ENCODE measurements around the gene CECR2. TPM values are rescaled to one million over a fixed set of nuclear protein-coding genes. Genes with fewer than 3 reads are reported as not detected.

Gene CECR2
- total and polyA plus RNA-seq, 4 experiments from 2014 or later, result not detected

- peak overlapping the region in 5 of 8 donors; percentile 1 to 49 (median 37) for H3K4me3 Mint-ChIP-seq
- peaks cover 0 to 4% (median under 1%) of the 10 kb centered on the region in 8 donors for H3K9me3 Mint-ChIP-seq
- intact Hi-C loops (cut with micrococcal nuclease), result no loop called here
- Histone ChIP-seq H3K27me3 (ENCODE audit: insufficient read depth, low read length) (peaks cover 36% of the 10 kb centered on the region), H3K4me3 (ENCODE audit: low read length in 2 of 2) (no peak overlapping the region), H3K9me3 (ENCODE audit: control insufficient read depth in 1 of 2, low read length in 2 of 2) (no peaks in the 10 kb centered on the region), H3K4me1 (ENCODE audit: insufficient read depth, low read length) (peaks cover 20% of the 10 kb centered on the region), H3K27ac (ENCODE audit: low read depth, low read length) (no peak overlapping the region), H3K36me3 (ENCODE audit: insufficient read depth, low read length) (no peaks in the 10 kb centered on the region)
- DNase-seq, result no peak
- no peaks in the 10 kb centered on the region for H3K36me3 Mint-ChIP-seq
- ChIA-PET CTCF (ENCODE audit: partially characterized antibody) (no interaction called here), POLR2A (ENCODE audit: partially characterized antibody) (no interaction called here)
- peaks cover 20 to 31% (median 25%) of the 10 kb centered on the region in 4 donors for H3K4me1 Mint-ChIP-seq
- H3K27ac Mint-ChIP-seq, result no peak overlapping the region
- peaks cover 32 to 42% of the 10 kb centered on the region in 2 donors for H3K27me3 Mint-ChIP-seq
Measured at GRCh38 chr22:17371448-17371847, 2.2 kb downstream of the CECR2 start.

DNA sequence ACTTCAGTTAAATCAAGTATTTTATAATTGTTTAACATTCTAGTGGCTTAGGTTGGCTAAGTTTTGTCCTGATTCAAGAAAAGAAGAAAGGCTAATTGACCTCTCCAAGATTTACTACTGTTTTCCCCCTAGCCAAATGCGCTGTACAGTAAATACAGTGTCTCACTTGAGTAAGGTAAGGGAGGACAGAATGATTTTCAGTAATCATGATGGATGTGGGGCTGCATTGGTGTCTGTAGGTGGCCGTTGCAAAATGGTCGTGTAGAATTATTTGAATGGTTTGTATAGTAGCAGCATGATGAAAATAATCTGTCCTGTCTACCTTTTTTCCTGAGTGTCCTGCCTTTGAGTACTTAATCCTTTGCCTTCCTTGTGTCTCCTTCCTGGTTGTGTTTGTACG, 4.6 kb downstream of the CECR2 start:
- CTCF ChIA-PET (ENCODE audit: partially characterized antibody), result interaction anchor here (1.0 kb wide), 1 partner anchor 17 kb away, joined by 3 read pairs; no protein-coding TSS in a partner anchor
- H3K4me1 ChIP-seq (ENCODE audit: insufficient read depth, low read length), result peaks cover 13% of the 10 kb centered on the region
- Mint-ChIP-seq H3K36me3 (no peaks in the 10 kb centered on the region), H3K4me3 (no peak overlapping the region), H3K4me1 (peaks cover 6 to 11% (median 8%) of the 10 kb centered on the region in 4 donors), H3K27me3 (peaks cover 20 to 25% of the 10 kb centered on the region in 2 donors), H3K9me3 (peaks cover 0 to 4% (median under 1%) of the 10 kb centered on the region in 8 donors), H3K27ac (no peak overlapping the region)
- no peak overlapping the region for H3K4me3 ChIP-seq (ENCODE audit: low read length in 2 of 2)
- POLR2A ChIA-PET (ENCODE audit: partially characterized antibody), result no interaction called here
- H3K9me3 ChIP-seq (ENCODE audit: control insufficient read depth in 1 of 2, low read length in 2 of 2), result no peaks in the 10 kb centered on the region
- H3K36me3 ChIP-seq (ENCODE audit: insufficient read depth, low read length), result no peaks in the 10 kb centered on the region
- peaks cover 23% of the 10 kb centered on the region for H3K27me3 ChIP-seq (ENCODE audit: insufficient read depth, low read length)
- intact Hi-C loops (cut with micrococcal nuclease), result no loop called here
- no peak overlapping the region for H3K27ac ChIP-seq (ENCODE audit: low read depth, low read length)
- DNase-seq, result no peak

- intact Hi-C loops (cut with micrococcal nuclease), result no loop called here
- Mint-ChIP-seq H3K36me3 (no peaks in the 10 kb centered on the region), H3K9me3 (peaks cover 0 to 2% (median under 1%) of the 10 kb centered on the region in 8 donors), H3K27me3 (peaks cover 19 to 26% of the 10 kb centered on the region in 2 donors), H3K4me1 (peaks cover under 1 to 5% (median 1%) of the 10 kb centered on the region in 4 donors), H3K4me3 (no peak overlapping the region), H3K27ac (no peak overlapping the region)
- H3K4me3 ChIP-seq (ENCODE audit: low read length in 2 of 2), result no peak overlapping the region
- ChIA-PET CTCF (ENCODE audit: partially characterized antibody) (interaction anchor here (0.6 to 0.9 kb wide), 2 partner anchors 33 to 456 kb away, joined by 3 to 4 read pairs; no protein-coding TSS in a partner anchor), POLR2A (ENCODE audit: partially characterized antibody) (no interaction called here)
- no peak for DNase-seq
- peaks cover 2% of the 10 kb centered on the region for H3K4me1 ChIP-seq (ENCODE audit: insufficient read depth, low read length)
- H3K36me3 ChIP-seq (ENCODE audit: insufficient read depth, low read length), result no peaks in the 10 kb centered on the region
- H3K27ac ChIP-seq (ENCODE audit: low read depth, low read length), result no peak overlapping the region
- peaks cover 13% of the 10 kb centered on the region for H3K27me3 ChIP-seq (ENCODE audit: insufficient read depth, low read length)
- no peaks in the 10 kb centered on the region for H3K9me3 ChIP-seq (ENCODE audit: control insufficient read depth in 1 of 2, low read length in 2 of 2)
Measured at GRCh38 chr22:17375914-17376614, 6.8 kb downstream of the CECR2 start.

- Mint-ChIP-seq H3K36me3 (no peaks in the 10 kb centered on the region), H3K27ac (no peak overlapping the region), H3K4me3 (no peak overlapping the region), H3K9me3 (peaks cover 0 to under 1% (median 0%) of the 10 kb centered on the region in 8 donors), H3K4me1 (no peaks in the 10 kb centered on the region), H3K27me3 (peaks cover 15 to 24% of the 10 kb centered on the region in 2 donors)
- Histone ChIP-seq H3K4me3 (ENCODE audit: low read length in 2 of 2) (no peak overlapping the region), H3K9me3 (ENCODE audit: control insufficient read depth in 1 of 2, low read length in 2 of 2) (no peaks in the 10 kb centered on the region), H3K27ac (ENCODE audit: low read depth, low read length) (no peak overlapping the region), H3K4me1 (ENCODE audit: insufficient read depth, low read length) (no peaks in the 10 kb centered on the region), H3K36me3 (ENCODE audit: insufficient read depth, low read length) (no peaks in the 10 kb centered on the region), H3K27me3 (ENCODE audit: insufficient read depth, low read length) (peaks cover 4% of the 10 kb centered on the region)
- ChIA-PET CTCF (ENCODE audit: partially characterized antibody) (no interaction called here), POLR2A (ENCODE audit: partially characterized antibody) (no interaction called here)
- intact Hi-C loops (cut with micrococcal nuclease), result no loop called here
- no peak for DNase-seq
Measured at GRCh38 chr22:17376950-17377349, 7.7 kb downstream of the CECR2 start.

DNA sequence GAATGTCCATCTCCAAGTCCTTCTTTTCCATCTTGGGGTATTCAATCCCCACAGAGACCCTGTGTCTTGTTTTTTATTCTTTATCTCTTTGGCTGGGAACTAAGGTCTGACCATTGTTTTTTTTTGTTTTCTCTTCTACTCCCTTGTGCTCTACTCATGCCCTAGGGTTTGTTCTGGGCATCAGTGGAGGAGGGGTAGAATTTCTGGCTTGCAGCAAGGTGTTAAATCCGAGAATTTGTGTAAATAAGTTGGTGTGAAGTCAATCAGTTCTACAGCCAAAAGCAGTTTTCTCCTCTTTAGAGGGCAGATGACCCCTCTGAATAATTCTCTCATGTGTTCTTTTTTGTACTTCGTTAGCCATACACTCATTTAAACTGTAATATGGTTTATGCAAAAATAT, 10.7 kb downstream of the CECR2 start:
- ChIA-PET POLR2A (ENCODE audit: partially characterized antibody) (no interaction called here), CTCF (ENCODE audit: partially characterized antibody) (no interaction called here)
- no peak for DNase-seq
- peaks cover 10 to 19% of the 10 kb centered on the region in 2 donors for H3K27me3 Mint-ChIP-seq
- Histone ChIP-seq H3K27me3 (ENCODE audit: insufficient read depth, low read length) (no peaks in the 10 kb centered on the region), H3K4me1 (ENCODE audit: insufficient read depth, low read length) (no peaks in the 10 kb centered on the region), H3K27ac (ENCODE audit: low read depth, low read length) (no peak overlapping the region), H3K9me3 (ENCODE audit: control insufficient read depth in 1 of 2, low read length in 2 of 2) (no peaks in the 10 kb centered on the region), H3K36me3 (ENCODE audit: insufficient read depth, low read length) (no peaks in the 10 kb centered on the region), H3K4me3 (ENCODE audit: low read length in 2 of 2) (no peak overlapping the region)
- no peaks in the 10 kb centered on the region for H3K4me1 Mint-ChIP-seq
- H3K9me3 Mint-ChIP-seq, result peaks cover 0 to 4% (median 0%) of the 10 kb centered on the region in 8 donors
- H3K27ac Mint-ChIP-seq, result no peak overlapping the region
- no peak overlapping the region for H3K4me3 Mint-ChIP-seq
- no peaks in the 10 kb centered on the region for H3K36me3 Mint-ChIP-seq
- intact Hi-C loops (cut with micrococcal nuclease), result no loop called here

DNA sequence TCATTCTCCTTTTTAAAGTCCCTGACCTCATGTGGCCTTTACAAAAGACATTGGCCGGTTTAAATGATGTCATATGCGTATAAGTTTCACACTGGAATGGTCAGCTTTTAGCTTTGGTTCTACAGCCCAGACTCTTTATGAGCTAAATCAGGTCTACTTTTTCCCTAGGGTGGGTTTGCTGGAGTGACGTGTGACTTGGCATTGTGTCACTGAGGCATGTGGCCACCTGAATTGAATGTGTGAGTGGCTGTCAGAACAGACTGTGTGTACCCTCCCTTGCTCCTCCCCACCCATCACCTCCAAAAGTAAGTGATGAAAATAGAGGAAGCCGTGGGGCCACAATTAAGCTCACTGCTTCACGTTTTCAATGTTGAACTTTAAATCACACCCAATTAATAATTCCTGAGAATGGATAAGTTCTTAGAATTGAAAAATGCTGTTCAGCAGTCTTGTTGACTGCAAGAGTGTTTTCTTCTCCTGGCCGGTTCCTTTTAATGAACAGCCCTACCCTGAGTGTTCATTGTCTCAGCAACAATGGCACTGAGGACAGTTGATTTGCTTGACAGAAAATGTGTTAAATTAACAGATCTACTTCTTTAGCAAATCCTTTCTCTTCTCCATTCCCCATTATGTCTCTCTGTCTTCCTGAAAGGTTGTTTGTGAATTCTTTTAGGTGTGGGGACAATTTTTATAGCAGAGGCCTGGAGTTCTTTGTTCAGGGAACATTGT, 11.3 kb downstream of the CECR2 start:
- no peaks in the 10 kb centered on the region for H3K4me1 ChIP-seq (ENCODE audit: insufficient read depth, low read length)
- H3K27ac ChIP-seq (ENCODE audit: low read depth, low read length), result no peak overlapping the region
- no peaks in the 10 kb centered on the region for H3K9me3 ChIP-seq (ENCODE audit: control insufficient read depth in 1 of 2, low read length in 2 of 2)
- H3K36me3 Mint-ChIP-seq, result no peaks in the 10 kb centered on the region
- peaks cover 0 to 4% (median 0%) of the 10 kb centered on the region in 8 donors for H3K9me3 Mint-ChIP-seq
- peaks cover 10 to 20% of the 10 kb centered on the region in 2 donors for H3K27me3 Mint-ChIP-seq
- POLR2A ChIA-PET (ENCODE audit: partially characterized antibody), result no interaction called here
- H3K27me3 ChIP-seq (ENCODE audit: insufficient read depth, low read length), result no peaks in the 10 kb centered on the region
- H3K4me3 ChIP-seq (ENCODE audit: low read length in 2 of 2), result no peak overlapping the region
- no peaks in the 10 kb centered on the region for H3K36me3 ChIP-seq (ENCODE audit: insufficient read depth, low read length)
- intact Hi-C loops (cut with micrococcal nuclease), result no loop called here
- CTCF ChIA-PET (ENCODE audit: partially characterized antibody), result no interaction called here
- H3K4me1 Mint-ChIP-seq, result no peaks in the 10 kb centered on the region
- H3K4me3 Mint-ChIP-seq, result no peak overlapping the region
- no peak overlapping the region for H3K27ac Mint-ChIP-seq
- DNase-seq, result no peak

- CTCF ChIA-PET (ENCODE audit: partially characterized antibody), result no interaction called here
- no peak overlapping the region for H3K27ac Mint-ChIP-seq
- POLR2A ChIA-PET (ENCODE audit: partially characterized antibody), result no interaction called here
- DNase-seq, result no peak
- H3K27me3 ChIP-seq (ENCODE audit: insufficient read depth, low read length), result no peaks in the 10 kb centered on the region
- no peak overlapping the region for H3K27ac ChIP-seq (ENCODE audit: low read depth, low read length)
- no peaks in the 10 kb centered on the region for H3K36me3 Mint-ChIP-seq
- H3K9me3 Mint-ChIP-seq, result peaks cover 0 to 6% (median 0%) of the 10 kb centered on the region in 8 donors
- peaks cover 13 to 19% of the 10 kb centered on the region in 2 donors for H3K27me3 Mint-ChIP-seq
- intact Hi-C loops (cut with micrococcal nuclease), result no loop called here
- no peak overlapping the region for H3K4me3 ChIP-seq (ENCODE audit: low read length in 2 of 2)
- H3K4me1 Mint-ChIP-seq, result no peaks in the 10 kb centered on the region
- no peak overlapping the region for H3K4me3 Mint-ChIP-seq
- H3K9me3 ChIP-seq (ENCODE audit: control insufficient read depth in 1 of 2, low read length in 2 of 2), result no peaks in the 10 kb centered on the region
- H3K36me3 ChIP-seq (ENCODE audit: insufficient read depth, low read length), result no peaks in the 10 kb centered on the region
- H3K4me1 ChIP-seq (ENCODE audit: insufficient read depth, low read length), result no peaks in the 10 kb centered on the region
Measured at GRCh38 chr22:17381192-17381913, 12.1 kb downstream of the CECR2 start.

Data from CD4-positive, alpha-beta memory T cell (primary cell).